Hepatocyte (in vitro differentiated cells): Measurements from ENCODE around the gene PTPRN2.

ENCODE experiments used
- EZH2 ChIP-seq: fragments of 200-600 bp; sonication (generic); IDR thresholded peaks from 2 replicates; pipeline ENCODE4 v1.6.1; 2016; ENCODE audit warnings: antibody characterized with exemption, mild to moderate bottlenecking, borderline replicate concordance
- EZH2phosphoT487 ChIP-seq: fragments of 200-600 bp; sonication (generic); IDR thresholded peaks from one replicate; pipeline ENCODE4 v1.6.1; 2018; ENCODE audit warnings: antibody characterized with exemption, mild to moderate bottlenecking, low read depth, moderate library complexity; ENCODE audit not compliant: unreplicated experiment, severe bottlenecking
- TF ChIP-seq, protein P1 (sequence below): fragments of 200-600 bp; sonication (generic); IDR thresholded peaks from 2 replicates; pipeline ENCODE4 v1.5.1; 2016; ENCODE audit warnings: antibody characterized with exemption, mild to moderate bottlenecking; ENCODE audit not compliant: poor library complexity

DNA sequence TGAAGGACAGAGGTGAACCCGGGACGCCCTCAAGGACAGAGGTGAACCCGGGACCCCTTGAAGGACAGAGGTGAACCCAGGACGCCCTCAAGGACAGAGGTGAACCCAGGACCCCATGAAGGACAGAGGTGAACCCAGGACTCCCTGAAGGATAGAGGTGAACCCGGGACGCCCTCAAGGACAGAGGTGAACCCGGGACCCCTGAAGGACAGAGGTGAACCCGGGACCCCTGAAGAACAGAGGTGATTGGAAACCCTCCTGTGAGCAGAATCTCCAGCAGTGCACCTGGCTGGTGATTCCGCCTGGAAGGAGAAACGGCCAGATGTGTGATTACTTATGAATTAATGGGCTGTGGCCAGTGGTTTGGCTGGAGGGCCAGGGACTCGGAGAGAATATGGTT is 272.3 kb downstream of the PTPRN2 start:
- TF ChIP-seq, protein P1, sequence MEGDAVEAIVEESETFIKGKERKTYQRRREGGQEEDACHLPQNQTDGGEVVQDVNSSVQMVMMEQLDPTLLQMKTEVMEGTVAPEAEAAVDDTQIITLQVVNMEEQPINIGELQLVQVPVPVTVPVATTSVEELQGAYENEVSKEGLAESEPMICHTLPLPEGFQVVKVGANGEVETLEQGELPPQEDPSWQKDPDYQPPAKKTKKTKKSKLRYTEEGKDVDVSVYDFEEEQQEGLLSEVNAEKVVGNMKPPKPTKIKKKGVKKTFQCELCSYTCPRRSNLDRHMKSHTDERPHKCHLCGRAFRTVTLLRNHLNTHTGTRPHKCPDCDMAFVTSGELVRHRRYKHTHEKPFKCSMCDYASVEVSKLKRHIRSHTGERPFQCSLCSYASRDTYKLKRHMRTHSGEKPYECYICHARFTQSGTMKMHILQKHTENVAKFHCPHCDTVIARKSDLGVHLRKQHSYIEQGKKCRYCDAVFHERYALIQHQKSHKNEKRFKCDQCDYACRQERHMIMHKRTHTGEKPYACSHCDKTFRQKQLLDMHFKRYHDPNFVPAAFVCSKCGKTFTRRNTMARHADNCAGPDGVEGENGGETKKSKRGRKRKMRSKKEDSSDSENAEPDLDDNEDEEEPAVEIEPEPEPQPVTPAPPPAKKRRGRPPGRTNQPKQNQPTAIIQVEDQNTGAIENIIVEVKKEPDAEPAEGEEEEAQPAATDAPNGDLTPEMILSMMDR = no peak
- TF ChIP-seq EZH2 (no peak), EZH2phosphoT487 (no peak)
